HG02678 (cell line): ENCODE data around the gene PIAS2.
"Not testable (repeated sequence)": the region's sequence is repeated elsewhere in the genome, so short reads cannot be mapped to it uniquely, and the experiment has no call there.

Source experiments
- ATAC-seq: cut with Tn5 transposase; IDR thresholded peaks from one replicate; pipeline ENCODE4 v1.9.1; 2021; ENCODE audit warnings: mild to moderate bottlenecking, moderate library complexity; ENCODE audit not compliant: unreplicated experiment

The PIAS2 gene

DNA sequence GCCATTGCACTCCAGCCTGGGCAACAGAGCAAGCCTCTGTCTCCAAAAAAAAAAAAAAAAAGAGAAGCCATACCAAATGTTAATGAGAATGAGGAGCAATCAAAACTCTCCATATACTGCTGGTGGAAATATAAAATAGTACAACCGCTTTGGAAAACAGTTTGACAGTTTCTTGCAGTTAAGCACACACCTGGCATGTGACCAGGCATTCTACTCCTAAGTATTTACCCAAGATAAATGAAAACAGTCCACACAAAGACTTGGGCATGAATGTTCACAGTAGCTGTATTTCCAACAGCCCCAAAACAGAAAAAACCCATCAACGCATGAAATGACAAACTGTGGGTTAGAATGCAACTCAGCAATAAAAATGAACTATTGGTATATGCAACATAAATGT lies 84.5 kb downstream of the PIAS2 start:
- ATAC-seq = no peak

DNA sequence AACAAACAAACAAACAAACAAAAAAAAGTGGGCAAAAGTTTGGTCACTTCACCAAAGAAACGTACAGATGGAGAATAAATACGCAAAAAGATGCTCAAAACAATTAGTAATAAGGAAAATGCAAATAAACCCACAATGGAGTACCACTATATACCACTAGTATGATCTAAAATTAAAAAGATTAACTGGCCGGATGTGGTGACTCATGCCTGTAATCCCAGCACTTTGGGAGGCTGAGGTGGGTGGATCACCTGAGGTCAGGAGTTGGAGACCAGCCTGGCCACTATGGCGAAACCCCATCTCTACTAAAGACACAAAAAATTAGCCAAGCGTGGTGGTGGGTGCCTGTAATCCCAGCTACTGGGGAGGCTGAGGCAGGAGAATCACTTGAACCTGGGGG lies 84.9 kb downstream of the PIAS2 start:
- ATAC-seq = not testable (repeated sequence)

DNA sequence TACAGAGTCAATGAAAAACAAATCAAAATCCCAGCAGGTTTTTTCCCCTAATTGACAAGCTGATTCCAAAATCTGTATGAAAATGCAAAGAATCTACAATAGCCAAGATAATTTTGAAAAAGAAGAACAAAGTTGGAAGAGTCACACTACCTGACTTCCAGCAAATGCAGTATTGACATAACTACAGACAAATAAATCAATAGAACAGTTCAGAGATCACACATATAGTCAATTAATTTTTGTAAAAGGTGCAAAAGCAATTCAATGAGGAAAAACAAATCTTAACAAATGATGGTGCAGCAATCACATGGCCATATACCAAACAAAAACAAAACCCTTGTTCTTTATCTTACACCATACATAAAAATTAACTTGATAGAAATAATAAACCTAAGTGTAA lies 85.9 kb downstream of the PIAS2 start:
- no peak for ATAC-seq

DNA sequence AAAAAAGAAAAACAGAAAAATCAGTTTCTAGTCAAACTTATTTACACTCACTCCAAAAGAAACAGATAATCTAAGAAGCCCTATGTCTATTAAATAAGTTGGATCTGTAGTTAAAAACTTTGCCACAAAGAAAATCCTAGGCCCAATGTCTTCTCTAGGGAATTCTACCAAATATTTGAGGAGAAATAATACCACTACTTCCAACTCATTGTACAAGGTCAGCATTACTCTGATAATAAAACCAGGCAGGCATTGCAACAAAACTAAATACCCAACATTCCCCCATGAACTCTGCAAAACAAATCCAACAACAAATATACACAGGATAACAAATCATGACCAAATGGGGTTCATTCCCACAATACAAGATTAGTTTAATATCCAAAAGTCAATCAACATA lies 86.7 kb downstream of the PIAS2 start:
- ATAC-seq = no peak

DNA sequence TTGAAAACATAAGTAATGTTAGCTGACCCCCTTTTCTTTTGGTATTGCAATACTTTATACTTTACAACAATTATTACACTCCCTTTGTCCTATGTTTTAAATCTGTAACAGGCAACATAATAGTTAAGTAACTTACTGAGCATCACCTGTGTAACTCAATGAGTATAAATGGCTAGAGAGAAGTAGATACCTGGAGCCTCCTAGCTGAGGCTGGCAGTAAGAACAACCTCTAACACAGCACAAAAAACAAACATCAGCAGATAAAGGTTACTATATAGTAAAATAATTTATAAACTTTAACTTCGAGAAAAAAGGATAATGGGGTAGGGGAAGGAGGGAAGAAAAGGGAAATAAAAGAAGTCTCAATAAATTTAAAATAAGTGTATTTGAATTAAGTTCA lies 87.4 kb downstream of the PIAS2 start:
- ATAC-seq = no peak

DNA sequence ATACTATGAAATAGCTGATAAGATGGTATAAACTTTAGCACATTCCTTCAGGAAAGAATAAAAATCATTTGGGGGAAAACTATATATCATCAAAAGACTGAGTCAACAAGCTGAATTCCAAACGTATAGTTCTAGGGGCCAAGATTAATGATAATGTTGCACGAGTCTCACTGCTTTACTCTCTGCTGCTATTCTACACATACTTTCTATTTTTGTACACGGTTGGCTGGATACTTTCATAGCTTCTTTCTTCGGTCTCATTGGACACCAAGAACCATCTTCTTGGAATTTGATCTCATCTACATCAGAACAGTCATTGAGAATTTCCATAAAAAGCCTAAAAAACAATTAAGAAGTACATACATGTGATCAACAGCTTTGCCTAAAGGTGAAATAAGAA lies 87.8 kb downstream of the PIAS2 start:
- ATAC-seq = no peak

DNA sequence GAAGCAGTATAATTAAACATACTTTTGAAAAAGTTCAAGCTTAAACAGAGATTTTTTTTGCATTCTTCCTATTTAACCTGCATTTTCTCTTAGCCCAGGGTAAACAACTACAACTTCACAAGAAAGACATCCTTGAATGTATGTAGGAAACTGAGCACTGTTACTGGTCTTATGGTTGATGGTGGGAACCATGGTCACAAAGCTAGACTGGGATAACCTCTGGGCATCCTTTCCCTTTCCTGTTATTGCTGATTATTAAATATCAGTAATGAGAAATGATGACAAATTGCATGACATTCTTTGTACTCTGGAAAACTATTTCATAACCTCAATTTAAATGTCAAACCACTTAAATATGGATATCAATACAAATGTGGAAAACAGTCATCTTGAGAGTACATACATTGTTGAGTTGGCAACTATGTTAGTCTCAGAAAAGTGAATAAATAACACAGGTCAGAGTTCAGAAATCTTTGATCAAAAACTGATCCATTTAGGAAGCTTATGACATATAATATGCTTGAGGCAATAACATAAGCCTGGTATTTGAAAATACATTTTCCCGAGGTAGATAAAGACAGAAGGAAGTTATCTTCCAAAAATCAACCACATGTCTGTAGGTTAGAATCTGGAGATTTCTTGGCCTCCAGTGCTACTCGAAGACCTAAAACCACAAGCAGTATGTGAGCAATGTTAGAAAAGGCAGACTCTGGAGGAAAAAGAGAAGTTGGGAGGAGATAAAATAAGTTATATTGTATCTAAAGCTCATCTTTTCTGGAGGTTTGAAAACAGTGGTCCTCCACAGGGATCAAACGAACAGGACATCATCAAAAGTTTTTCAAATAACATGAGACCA lies 95.2 kb downstream of the PIAS2 start:
- no peak for ATAC-seq

DNA sequence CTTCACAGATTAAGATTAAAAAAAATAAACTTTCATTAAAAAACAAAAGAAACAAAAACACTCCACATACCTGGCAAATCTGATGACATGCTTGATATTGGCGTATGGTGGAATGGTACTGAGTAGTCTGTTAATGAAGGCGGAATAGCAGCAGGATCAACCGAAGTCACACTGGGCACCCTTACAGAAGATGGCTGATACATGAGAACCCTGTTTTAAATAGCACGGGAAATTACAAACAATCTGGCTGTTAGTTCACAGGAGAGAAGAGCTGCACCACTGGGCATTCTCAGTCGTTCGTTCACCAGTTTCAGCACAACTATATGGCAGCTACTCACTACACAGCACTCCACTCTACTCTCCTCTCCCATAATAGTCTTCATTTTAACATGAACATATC lies 96.4 kb downstream of the PIAS2 start:
- ATAC-seq = no peak

DNA sequence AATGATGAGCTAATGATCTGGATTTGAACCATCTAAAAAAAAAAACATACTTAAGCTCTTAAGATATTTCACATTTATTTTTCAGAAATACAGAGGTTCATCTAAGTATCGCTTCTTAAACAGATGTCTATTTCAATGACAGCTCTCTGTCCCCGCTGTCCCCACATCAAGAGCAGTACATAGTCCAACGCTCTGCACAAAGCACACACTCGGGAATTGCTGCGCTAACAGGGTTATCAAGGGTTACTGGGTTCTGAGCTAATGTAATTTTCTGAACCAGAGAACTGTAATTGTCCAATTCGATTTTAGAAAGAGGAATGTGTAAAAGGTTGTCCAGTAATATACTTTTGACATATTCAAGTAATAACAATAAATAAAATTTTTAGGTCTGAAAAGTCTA lies 101.6 kb downstream of the PIAS2 start:
- no peak for ATAC-seq

DNA sequence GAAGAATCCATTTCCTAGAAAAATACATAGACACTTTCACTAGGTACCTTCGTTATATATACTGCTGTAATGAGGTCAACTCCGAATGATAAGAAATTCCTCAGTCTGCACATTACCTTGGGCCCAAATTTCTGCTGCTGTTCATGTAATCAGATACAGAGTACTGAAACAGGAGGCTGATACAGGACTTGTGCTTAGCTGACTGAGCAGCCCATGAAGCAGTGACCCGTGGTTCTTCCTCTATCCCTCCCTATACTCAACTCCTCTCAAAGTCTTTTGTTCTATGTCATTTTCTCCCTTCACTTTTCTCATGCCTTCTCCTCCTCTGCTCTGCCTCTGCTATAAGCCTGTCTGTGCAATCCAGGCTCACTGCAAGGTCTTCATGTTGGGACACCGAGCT lies 102.9 kb downstream of the PIAS2 start:
- no peak for ATAC-seq

DNA sequence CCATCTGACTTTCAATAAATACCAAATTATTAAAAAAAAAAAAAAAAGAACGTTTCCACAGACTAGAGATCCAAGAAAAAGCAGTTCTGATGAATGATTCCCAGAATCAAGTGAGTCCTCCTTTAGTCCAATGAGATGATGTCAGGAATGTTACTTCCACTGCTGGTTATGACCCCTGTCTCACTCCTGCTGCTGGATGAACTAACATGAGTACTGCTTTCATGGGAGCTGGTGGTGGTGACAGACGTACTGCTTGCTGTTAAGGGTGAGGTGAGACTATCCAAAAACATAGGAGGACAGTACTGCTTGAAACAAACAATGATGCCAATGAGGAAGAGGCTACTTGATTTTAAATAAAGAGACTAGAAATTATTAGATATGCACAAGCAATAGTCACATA lies 105.0 kb downstream of the PIAS2 start:
- no peak for ATAC-seq

DNA sequence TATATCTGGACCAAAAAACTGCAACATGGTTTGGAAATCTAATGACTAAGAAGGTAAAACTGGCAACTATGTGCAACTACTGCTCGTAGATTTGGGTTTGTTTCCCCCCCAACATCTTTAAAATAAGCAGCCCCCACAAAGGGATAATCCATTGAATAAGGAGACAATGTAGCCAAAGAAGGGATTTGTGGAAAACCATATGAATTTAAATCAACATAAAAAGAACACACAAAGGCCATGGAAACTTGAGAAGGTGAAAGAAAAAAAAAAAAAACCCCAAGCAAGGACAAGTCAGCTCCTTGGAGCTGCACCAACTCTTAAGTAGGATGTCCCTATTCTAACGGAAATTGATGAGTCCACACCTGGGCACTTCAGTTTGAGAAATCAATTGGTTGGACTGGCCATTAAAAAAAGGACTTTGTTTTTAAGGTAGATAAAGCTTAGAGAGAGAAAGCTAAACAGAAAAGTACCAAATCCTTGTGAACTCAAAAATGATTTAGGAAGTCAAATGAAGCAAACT lies 106.8 kb downstream of the PIAS2 start:
- ATAC-seq = no peak

DNA sequence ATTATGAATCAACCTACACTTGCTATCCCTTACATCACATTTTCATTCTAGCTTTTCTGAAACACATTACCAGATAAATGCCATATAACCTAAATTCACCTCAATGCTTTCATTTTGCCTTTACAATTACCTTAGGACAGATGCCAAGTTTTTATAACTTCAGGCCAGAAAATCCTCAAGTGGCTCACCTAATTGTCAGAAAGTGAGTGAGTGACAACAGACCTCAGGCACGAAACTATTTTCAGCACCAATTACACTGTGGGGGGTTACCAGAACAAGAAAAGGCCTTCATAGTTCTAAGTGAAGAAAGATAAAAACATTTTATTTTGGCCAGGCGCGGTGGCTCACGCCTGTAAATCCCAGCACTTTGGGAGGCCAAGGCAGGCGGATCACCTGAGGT lies 108.2 kb downstream of the PIAS2 start:
- ATAC-seq = no peak

DNA sequence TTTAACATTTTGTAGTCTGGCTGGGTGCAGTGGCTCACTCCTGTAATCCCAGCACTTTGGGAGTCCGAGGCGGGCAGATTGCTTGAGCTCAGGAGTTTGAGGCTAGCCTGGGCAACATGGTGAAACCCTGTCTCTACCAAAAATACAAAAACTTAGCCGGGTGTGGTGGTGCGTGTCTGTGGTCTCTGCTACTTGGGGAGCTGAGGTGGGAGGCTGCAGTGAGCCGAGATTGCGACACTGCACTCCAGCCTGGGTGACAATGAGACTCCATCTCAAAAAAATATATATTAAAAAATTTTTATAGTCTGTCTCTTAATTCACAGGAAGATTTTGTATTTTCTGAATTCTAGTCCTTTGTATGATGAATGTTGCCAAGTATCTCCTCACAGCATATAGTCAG lies 121.4 kb downstream of the PIAS2 start:
- not testable (repeated sequence) for ATAC-seq

DNA sequence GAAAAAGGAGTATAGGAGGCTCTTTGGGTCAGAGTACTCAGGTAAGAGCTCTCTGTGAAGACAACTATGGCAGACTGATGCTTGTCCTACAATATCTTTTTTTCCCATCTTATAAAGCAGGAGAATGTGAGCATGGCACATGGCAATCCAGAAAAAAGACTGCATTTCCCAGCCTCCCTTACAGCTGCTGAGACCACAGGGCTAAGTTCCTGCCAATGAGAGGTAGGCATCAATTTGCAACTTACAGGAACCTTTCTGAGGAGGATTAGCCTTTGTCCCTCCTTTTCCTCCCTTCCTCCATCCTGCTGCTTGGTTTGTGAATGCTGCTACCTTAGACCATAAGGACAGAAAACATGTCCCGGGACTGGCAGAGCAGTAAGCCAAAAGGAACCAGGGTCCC lies 122.7 kb downstream of the PIAS2 start:
- ATAC-seq = no peak

DNA sequence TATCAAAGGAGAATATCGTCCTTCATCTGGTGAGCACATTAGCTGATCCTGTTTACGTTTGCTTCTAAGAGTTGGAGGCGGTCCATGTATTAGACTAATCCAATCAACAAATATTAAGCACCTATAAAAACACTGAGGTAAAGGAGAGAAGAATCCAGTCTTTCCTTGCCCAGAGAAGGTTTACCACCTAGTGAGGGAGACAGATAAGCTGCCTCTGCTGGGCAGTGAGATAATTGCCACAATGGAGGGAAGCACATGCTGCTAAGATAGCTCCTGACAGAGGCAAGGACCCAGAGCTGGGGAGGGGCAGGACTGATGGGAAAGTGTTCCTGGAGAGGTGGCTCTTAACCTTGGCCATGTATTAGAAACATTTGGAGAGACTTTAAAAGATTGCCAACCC lies 123.7 kb downstream of the PIAS2 start:
- ATAC-seq = no peak

DNA sequence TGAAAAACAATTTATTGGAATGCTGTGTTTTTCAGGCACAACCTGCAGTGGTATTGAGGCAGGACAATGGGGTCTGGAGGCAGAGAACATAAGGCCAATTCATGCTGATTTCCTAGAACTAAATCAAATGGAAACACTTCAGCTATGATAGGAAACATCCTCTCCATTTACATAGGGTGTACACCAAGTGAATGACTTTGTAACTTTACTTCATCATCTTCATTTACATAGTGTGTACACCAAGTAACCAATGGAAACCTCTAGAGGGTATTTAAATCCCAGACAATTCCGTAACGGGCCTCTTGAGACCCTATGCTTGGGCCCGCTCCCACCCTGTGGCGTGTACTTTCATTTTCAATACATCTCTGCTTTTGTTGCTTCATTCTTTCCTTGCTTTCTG lies 128.2 kb downstream of the PIAS2 start:
- no peak for ATAC-seq

DNA sequence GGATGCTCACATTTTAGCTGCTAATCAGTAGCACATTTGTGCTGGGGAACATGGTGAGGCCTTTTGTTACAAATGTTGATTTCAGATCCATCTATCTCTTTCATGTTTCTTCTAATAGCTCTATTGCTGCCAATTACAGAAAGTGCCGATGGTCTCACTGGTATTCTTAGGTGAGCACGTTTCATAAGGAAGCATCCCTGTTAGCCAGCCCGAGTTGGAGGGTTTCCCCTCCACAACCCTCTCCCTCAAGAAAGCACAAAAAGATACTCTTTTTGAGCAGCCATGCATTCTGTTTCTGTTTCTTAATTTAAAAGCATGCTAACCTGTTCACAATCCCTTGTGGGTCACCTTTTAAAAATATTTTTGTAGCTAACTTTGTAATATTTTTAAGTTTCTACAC lies 129.6 kb downstream of the PIAS2 start:
- no peak for ATAC-seq

DNA sequence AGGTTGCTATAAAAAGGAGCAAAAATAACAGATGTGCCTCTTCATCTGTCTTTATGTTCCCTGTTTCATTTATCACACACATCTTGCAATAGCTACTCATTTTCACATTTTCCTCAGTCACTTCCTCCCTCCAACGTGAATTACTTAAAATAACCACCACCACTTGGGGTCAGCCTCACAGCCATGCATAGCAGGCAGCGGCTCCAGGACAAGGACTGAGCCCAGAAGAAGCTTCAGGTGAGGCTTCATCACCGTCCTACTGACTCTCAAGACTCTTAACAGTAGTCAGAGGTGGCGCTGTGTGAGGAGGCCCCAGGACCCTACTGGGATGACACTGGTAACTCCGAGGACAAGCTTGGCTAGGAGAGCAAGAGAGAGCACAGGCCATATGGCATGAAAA lies 144.9 kb downstream of the PIAS2 start:
- no peak for ATAC-seq

DNA sequence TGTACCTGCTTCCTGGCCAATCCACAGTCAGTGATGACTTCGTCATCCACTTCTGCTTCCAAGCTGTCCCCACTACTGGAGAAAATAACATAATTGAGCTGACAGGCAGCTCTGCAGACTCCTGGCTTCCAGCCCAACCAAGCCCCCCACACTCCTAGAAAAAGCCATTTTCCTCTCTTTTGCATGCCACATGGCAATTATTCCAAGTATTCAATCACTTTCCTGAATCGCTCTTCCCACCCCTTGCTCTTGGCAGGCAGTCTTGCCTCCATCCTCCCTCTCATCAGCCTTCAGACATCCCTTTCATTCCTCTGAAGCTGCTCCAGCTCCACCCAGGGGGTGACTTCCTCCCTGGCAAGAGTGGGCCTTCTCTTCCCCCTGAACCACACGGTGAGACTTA lies 146.2 kb downstream of the PIAS2 start:
- ATAC-seq = no peak

DNA sequence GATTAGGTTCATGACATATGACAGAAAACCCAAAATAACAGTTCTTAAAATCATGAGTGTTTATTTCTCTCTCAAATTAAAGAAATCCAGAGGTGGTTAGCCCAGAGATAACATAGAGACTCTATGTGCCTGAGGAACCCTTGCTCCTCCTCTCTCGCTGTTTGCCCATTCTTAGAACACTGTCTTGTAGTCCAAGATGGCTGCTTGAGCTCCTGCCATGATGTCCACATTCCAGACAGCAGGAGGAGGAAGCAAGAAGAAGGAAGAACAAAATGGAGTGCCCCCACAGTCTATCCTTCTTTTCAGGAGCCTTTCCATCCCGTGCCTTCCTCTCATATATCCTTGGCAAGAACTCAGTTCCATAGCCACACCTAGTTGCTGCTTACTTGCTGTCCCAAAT lies 146.6 kb downstream of the PIAS2 start:
- no peak for ATAC-seq

DNA sequence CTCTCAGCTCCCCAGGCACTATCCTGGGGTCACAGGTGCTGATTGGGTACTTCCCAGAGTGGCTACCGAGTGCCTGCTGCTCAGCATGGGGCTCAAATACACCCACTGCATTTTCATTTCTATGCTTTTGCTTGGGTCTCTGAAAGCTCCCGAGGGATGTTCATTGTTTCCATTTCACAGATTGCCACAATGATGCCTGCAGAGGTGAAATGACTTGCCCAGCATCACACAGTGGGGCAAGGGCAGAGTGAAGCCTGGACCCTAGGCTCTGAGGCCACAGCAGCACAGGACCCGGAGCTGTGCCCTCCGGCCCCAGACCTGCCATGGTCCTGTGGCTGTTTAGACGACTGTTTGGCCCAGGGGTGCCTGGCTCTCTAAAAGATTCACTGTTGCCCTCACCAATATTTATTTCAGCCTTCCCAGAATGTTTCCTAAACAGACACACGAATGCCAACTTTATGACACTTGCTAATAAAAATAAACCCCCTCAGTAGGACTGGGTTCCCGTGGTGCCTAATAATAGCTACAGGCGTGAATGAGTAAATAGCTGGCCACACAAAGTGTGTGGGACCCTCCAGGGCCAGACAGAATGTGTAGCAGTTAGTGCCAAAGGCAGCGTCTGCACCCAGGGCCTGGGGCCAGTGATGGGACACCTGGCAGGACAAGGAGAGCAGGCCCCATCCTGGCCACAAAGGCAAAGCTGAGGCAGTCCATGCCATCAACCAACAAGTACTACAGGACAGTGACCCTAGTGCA lies 149.0 kb downstream of the PIAS2 start:
- no peak for ATAC-seq
